ENCODE results near the gene ARVCF. TPM values are rescaled to one million over a fixed set of nuclear protein-coding genes. Genes with fewer than 3 reads are reported as not detected.

The ARVCF gene
- total and polyA plus RNA-seq, 2 donors (not counting 3 experiments of a cell fraction or from before 2014, with no cell fraction given) = 81.3 to 105 TPM

GRCh38 chr22:19990609-19991394 lies 25.8 kb downstream of the ARVCF start:
- dilution Hi-C loops (cut with MboI; ENCODE audit: extremely low pct_ligation_motif_present, low sequenced_read_pairs) (no loop called here), intact Hi-C loops (cut with micrococcal nuclease) (no loop called here)
- Histone ChIP-seq H3K9me1 (replicated peaks; ENCODE audit: control insufficient read depth, extremely low read depth, insufficient read depth, low read length) (no peaks in the 10 kb centered on the region), H3K9me3 (replicated peaks; ENCODE audit: control insufficient read depth, insufficient read depth, low read length) (no peaks in the 10 kb centered on the region), H3K27ac (ENCODE audit: insufficient read depth, low read depth, low read length) (no peak overlapping the region), H3K4me3 (replicated peaks in 1 of 3; ENCODE audit: insufficient read depth in 1 of 3, low read depth in 1 of 3, low read length in 3 of 3) (no peak overlapping the region), H3K79me2 (ENCODE audit: control insufficient read depth, insufficient read depth, low read length) (peaks cover 3% of the 10 kb centered on the region), H3K4me2 (ENCODE audit: insufficient read depth, low read length) (no peak overlapping the region), H3K4me1 (ENCODE audit: control insufficient read depth, extremely low read depth, insufficient read depth, low read length) (peaks cover 6% of the 10 kb centered on the region), H2AFZ (ENCODE audit: low read depth, low read length) (no peak overlapping the region), H4K20me1 (replicated peaks; ENCODE audit: control insufficient read depth, extremely low read depth, insufficient read depth, low read length) (no peaks in the 10 kb centered on the region), H3K27me3 (ENCODE audit: control insufficient read depth in 2 of 2, insufficient read depth in 2 of 2, low read length in 2 of 2) (no peaks in the 10 kb centered on the region), H3K36me3 (ENCODE audit: control insufficient read depth in 2 of 2, extremely low read depth in 1 of 2, insufficient read depth in 2 of 2, low read length in 2 of 2) (no peaks in the 10 kb centered on the region), H3K9ac (replicated peaks; ENCODE audit: extremely low read depth, insufficient read depth, low read length) (no peak overlapping the region)
- ChIA-PET CTCF (interaction anchor here (1.7 to 2.5 kb wide), 3 partner anchors 10 to 25 kb away, joined by 4 to 9 read pairs (median 5); no protein-coding TSS in a partner anchor), POLR2A (no interaction called here)
- no peak for FAIRE-seq
- no peak for DNase-seq (ENCODE audit: low read depth, low spot score)
- TF ChIP-seq JUN (IDR thresholded peaks at IDR 0.05; ENCODE audit: borderline replicate concordance, insufficient read depth, insufficient read length, low read depth) (no peak), GATA2 (IDR thresholded peaks at IDR 0.05; ENCODE audit: insufficient read depth, insufficient read length, low read depth, low read length) (no peak), EZH2 (IDR thresholded peaks at IDR 0.05; ENCODE audit: borderline replicate concordance, low read depth, low read length, severe bottlenecking) (no peak), POLR2AphosphoS5 (IDR thresholded peaks at IDR 0.05; ENCODE audit: insufficient read depth, low read depth, low read length) (no peak), MYC (IDR thresholded peaks at IDR 0.05; ENCODE audit: low read depth, low read length) (no peak), POLR2A (IDR thresholded peaks at IDR 0.05; ENCODE audit: low read depth, low read length) (no peak), FOS (IDR thresholded peaks at IDR 0.05; ENCODE audit: borderline replicate concordance, insufficient read depth, low read length) (no peak)
- TF ChIP-seq, protein P1, sequence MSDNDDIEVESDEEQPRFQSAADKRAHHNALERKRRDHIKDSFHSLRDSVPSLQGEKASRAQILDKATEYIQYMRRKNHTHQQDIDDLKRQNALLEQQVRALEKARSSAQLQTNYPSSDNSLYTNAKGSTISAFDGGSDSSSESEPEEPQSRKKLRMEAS (IDR thresholded peaks at IDR 0.05; ENCODE audit: insufficient read depth, insufficient read length) = no peak
- TF ChIP-seq, protein P2, sequence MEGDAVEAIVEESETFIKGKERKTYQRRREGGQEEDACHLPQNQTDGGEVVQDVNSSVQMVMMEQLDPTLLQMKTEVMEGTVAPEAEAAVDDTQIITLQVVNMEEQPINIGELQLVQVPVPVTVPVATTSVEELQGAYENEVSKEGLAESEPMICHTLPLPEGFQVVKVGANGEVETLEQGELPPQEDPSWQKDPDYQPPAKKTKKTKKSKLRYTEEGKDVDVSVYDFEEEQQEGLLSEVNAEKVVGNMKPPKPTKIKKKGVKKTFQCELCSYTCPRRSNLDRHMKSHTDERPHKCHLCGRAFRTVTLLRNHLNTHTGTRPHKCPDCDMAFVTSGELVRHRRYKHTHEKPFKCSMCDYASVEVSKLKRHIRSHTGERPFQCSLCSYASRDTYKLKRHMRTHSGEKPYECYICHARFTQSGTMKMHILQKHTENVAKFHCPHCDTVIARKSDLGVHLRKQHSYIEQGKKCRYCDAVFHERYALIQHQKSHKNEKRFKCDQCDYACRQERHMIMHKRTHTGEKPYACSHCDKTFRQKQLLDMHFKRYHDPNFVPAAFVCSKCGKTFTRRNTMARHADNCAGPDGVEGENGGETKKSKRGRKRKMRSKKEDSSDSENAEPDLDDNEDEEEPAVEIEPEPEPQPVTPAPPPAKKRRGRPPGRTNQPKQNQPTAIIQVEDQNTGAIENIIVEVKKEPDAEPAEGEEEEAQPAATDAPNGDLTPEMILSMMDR (IDR thresholded peaks at IDR 0.05; ENCODE audit: extremely low read depth in 1 of 2, insufficient read depth in 1 of 2, low read depth in 1 of 2, low read length in 2 of 2) = no peak
- BruUV-seq (replicated peaks) = no TSS peak

All from endothelial cell of umbilical vein (primary cell).